Dedifferentiated amniotic fluid mesenchymal stem cell (primary cell): ENCODE data around the gene ACTMAP.
A peak's percentile ranks its signal among the peaks of the same experiment; 100 is the strongest.
"Not testable (repeated sequence)": the region's sequence is repeated elsewhere in the genome, so short reads cannot be mapped to it uniquely, and the experiment has no call there.

Source experiments
- DNase-seq: peaks from one replicate; pipeline ENCODE4 v3.0.0-alpha.2; 2016; ENCODE audit errors: extremely low spot score

Gene ACTMAP

DNA sequence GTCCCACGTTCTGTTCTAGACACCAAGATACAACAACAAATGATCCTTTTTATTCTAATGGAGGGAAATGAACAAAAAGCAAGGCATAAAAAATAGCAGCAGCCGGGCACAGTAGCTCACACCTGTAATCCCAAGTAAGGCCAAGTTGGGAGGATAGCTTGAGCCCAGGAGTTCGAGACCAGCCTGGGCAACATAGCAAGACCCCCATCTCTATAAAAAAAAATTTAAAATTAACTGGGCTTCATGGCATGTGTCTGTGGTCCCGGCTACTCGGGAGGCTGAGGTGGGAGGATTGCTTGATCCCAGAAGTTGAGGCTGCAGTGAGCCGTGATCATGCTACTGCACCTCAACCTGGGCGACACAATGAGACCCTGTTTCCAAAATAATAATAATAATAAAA lies 26.1 kb upstream of the ACTMAP start:
- no peak for DNase-seq

DNA sequence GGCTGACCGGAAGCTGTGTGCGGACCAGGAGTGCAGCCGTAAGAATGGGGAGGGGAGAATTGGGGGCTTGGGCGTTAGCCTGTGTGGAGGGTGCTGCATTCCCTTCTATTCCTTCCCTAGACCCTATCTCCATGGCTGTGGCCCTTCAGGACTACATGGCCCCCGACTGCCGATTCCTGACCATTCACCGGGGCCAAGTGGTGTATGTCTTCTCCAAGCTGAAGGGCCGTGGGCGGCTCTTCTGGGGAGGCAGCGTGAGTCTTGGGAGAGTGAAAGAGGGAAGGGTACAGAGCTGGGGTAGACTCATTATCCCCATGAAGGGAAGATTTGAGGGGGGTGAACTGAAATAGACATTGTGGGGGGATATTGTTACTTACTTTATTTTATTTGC lies 25.4 kb upstream of the ACTMAP start:
- DNase-seq = no peak

DNA sequence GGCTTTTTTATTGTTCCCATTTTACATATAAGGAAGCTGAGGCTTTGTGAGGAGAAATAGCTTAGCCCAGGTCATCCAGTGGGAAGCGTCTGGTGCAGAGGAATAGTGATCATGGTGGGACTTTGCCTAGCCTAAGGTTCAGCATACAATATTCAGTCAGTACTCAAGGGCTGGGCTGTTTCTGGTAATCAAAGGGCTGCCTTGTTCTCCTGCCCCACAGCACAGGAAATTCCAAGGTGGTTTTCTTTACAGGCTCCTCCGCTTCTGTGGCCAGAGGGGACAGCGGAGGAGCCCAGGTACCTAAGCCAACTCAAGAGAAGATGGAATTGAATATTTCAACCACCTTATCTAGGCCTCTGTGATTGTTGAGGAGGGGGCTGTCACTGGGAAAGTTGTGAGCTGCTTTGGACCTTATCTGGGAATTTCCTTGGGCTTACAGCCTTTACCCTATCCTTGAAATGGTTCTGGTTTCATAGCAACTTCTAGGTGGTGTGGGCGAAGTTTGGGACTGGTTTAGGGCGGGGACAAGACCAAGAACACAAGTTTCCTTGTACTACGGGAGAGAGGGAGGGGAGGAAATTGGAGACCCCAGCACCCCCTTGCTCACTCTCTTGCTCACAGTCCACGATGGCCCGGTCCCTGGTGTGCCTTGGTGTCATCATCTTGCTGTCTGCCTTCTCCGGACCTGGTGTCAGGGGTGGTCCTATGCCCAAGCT lies 24.8 kb upstream of the ACTMAP start, which contains the start of gene MIA:
TSS of gene MIA (plus strand) at position 606 of the 716 bp plus-strand sequence. CDS start at position 628, 22 bp downstream.
- DNase-seq = no peak

DNA sequence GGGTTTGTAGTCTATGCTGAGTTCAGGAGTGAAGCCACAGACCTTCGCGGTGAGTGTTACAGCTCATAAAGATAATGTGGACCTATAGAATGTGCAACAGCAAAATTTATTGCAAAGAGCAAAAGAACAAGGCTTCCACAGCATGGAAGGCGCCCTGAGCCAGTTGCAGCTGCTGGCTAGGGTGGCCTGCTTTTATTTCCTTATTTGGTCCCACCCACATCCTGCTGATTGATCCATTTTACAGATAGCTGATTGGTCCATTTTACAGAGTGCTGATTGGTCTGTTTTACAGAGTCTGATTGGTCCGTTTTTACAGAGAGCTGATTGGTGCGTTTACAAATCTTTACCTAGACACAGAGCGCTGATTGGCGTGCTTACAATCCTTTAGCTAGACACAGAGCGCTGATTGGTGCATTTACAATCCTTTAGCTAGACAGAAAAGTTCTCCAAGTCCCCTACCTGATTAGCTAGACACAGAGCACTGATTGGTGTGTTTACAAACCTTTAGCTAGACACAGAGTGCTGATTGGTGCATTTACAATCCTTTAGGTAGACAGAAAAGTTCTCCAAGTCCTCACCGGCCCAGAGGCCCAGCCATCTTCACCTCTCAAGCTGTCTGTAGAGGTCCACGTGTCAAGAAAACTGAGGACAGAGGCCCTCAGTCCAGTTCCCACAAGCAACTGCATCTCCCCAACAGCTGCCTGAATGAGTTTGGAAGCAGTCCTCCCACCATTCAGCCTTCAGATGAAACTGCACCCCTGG lies 21.0 kb upstream of the ACTMAP start:
- DNase-seq = not testable (repeated sequence)

DNA sequence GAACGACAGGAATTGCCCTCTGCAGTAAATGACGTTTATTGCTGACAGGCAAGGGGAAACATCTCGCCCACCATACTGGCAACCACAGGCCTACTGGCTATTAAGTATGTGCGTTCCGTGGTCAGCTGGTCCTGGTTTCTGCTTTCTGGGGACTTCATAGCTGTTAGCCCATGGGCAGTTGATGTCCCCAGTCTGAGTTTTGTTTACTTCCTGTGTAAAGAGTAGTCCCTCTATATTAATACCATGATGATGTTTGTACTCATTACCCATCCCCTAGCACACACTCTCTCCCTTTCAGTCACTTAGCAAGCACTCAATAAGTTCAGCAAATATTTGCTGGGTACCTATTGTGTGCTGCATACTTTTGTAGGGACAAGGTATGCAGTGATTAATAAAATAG lies 18.6 kb upstream of the ACTMAP start:
- no peak for DNase-seq

DNA sequence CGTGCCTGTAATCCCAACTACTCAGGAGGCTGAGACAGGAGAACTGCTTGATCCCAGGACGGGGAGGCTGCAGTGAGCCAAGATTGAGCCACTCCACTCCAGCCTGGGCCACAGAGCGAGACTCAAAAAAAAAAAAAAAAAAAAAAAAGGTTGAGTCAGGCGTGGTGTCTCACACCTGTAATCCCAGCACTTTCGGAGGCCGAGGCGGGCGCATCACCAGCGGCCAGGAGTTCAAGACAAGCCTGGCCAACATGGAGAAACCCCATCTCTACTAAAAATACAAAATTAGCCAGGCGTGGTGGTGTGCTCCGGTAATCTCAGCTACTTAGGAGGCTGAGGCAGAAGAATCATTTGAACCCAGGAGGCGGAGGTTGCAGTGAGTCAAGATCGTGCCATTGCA lies 16.1 kb upstream of the ACTMAP start:
- DNase-seq = not testable (repeated sequence)

DNA sequence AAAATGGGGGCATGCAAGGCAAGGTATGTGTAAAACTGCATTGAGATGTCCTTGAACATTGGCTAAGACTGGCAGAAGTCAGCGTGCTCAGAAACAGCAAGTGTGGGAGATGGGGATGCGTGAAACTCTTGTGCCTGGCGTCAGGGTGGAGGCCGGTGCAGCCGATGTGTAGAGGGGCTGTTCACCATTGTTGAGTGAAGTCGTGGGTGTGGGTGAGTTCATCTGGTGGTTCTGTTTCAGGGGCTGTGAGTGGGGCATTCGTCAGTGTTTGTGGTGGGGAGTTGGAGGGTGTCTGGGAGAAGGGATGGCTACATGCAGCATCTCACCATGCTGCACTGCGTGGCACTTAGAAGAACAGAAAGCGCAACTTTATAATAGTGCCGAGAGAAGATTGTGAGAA lies 13.7 kb upstream of the ACTMAP start:
- DNase-seq = no peak

DNA sequence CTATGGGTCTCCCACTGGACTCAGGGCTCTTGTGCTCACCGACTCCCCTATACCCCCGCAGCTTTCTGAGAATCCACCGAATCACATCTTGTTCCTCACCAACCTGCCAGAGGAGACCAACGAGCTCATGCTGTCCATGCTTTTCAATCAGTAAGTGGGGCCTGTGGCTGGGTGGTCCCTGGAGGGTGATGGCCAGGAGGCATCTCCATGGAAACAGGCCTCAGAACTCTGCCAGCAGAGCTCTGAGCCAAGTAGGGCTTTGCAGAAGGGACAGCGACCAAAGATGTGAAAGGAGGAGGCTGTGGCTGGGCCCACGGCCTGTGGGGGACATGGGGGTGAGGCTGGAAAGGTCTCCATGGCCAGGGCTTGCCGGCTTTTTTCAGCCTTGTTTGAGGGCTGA lies 13.2 kb upstream of the ACTMAP start:
- DNase-seq = no peak

DNA sequence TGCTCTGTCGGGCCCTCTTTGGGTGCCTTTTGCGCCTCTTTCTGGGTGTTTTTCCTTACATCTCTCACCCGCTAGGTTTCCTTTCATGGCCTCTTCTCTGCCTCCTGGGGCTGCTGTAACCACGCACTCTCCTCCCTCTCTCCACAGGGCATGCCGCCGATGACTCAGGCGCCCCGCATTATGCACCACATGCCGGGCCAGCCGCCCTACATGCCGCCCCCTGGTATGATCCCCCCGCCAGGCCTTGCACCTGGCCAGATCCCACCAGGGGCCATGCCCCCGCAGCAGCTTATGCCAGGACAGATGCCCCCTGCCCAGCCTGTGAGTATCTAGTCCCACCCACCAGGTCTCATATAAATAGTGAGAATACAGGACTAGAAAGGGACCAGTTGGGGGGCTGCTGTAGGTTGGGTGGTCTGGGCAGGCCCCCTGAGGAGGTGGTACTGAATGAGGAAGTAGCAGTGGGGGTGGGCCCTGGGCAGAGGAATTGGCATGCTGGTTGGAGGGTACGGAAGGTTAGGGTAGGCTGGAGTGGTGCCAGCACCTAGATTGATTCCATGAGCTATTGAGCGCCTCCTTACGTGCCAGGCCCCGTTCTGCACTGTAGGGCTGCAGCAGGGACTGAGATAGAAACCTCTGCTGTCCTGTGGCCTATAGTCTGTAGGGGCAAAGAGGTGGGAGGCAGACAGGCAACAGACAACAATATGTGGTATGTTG lies 12.6 kb upstream of the ACTMAP start:
- DNase-seq = no peak

DNA sequence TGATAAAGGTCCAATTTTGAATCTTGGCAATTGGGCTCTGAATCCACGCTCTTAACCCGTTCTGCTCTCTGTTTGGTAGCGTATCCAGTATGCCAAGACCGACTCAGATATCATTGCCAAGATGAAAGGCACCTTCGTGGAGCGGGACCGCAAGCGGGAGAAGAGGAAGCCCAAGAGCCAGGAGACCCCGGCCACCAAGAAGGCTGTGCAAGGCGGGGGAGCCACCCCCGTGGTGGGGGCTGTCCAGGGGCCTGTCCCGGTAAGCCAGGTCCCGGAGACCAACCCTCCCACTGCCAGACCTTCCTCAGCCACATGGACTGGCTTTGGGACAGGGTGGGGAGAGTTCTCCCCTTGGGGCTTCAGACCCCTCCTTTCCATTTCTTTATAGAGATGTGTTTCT lies 9.1 kb upstream of the ACTMAP start:
- no peak for DNase-seq

DNA sequence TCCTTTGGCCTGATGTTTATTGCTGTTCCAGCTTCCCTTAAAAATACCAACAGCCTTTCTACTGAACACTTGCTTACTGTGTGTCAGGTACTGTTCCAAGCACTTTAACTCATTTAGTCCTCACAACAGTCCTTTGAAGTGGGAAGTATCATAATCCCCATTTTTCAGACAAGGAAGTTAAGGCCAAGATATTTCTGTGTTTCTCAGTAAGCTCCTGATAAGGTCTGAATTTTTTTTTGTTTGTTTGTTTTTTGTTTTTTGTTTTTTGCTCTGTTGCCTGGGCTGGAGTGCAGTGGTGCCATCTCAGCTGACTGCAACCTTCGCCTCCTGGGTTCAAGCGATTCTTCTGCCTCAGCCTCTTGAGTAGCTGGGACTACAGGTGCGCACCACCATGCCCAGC lies 8.2 kb upstream of the ACTMAP start:
- no peak for DNase-seq

DNA sequence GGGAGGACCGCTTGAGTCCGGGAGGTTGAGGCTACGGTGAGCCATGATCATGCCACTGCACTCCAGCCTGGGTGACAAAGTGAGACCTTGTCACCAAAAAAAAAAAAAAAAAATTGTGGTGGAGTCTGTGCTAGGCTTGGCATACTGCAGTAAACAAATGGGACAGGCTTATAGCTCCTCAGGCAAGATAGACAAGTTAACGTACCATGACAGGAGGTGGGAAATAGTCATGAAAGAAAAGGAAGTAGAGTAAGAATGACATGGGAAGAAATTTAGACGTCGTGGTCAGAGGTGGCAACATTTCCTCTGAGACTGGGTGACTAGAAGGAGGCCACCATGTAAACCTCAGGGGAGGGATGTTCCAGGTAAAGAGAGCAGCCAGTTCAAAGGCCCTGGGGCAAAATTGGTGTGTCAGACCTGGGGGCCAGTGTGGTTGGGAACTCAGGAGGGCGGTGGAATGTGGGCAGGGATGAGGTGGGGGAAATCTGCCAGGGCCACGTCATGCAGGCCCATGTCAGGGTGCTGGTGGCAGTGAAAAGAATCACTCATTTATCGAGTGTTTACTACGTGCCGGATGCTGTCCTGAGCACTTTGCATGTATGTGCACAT lies 6.3 kb upstream of the ACTMAP start:
- no peak for DNase-seq

DNA sequence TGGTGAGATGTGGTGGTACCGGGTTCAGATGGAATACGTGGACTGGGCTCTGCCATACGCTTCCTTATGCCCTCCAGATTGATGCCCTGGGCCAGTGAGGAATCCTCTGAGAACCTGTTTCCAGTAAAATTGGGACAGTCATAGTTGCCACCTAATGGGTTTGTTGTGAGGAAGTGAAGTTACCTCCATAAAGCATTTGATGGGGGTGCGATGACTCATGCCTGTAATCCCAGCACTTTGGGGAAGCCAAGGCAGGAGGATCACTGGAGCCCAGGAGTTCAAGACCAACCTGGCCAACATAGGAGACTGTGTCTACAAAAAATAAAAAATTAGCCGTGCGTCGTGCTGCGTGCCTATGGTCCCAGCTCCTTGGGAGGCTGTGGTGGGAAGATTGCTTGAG lies 5.5 kb upstream of the ACTMAP start:
- no peak for DNase-seq

DNA sequence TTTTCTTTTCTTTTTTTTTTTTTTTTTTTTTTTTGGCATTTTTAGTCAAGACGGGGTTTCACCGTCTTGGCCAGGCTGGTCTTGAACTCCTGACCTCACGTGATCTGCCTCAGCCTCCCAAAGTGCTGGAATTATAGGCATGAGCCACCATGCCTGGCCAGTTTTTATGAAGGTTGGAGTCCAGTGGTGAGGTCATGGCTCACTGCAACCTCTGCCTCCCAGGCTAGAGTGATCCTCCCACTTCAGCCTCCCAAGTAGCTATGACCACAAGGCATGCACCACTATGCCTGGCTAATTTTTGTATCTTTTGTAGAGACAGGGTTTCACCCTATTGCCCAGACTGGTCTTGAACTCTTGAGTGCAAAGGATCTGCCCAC lies 5.0 kb upstream of the ACTMAP start:
- no peak for DNase-seq

DNA sequence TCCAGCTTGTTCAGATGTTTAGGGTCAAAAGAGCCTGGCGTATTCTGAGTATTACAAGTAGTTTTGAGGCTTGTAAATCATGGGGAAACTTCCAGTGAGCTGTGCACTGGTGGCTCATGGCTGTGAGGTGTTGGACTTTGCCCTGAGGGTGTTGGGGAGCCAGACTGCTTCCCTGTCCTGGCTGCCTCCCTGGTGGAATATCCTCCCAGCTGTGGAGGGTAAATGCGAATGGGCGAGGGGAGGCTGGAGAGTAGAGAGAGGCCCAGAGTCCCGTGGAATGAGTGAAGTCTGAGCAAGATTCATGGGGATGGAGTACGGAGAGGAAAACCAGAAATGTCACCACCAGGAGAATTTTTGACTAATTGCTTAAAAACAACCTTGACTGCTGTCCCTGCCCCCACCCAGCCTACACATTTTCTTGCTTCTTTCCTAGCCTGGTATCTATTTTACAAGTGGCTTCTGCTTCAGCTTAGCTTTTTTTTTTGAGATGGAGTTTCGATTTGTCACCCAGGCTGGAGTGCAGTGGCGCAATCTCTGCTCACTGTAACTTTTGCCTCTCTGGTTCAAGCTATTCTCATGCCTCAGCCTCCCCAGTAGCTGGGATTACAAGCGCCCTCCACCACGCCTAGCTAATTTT lies 4.5 kb upstream of the ACTMAP start:
- DNase-seq = no peak

DNA sequence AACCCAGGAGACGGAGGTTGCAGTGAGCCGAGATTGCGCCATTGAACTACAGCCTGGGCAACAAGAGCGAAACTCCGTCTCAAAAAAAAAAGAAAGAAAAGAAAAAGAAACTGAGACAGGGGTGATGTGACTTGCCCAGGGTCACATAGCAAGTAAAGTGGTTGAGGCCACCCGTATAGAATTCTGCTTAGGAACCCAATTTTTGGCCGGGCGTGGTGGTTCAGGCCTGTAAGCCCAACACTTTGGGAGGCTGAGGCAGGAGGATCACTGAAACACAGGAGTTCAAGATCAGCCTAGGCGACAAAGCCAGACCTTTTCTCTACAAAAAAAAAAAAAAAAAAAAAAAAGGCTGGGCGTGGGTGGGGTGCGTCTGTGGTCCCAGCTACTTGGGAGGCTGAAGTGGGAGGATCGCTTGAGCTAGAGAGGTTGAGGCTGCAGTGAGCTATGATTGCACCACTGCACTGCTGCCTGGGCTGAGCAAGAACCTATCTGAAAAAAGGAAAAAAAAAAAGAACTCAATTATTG lies 2.0 kb upstream of the ACTMAP start:
- no peak for DNase-seq

DNA sequence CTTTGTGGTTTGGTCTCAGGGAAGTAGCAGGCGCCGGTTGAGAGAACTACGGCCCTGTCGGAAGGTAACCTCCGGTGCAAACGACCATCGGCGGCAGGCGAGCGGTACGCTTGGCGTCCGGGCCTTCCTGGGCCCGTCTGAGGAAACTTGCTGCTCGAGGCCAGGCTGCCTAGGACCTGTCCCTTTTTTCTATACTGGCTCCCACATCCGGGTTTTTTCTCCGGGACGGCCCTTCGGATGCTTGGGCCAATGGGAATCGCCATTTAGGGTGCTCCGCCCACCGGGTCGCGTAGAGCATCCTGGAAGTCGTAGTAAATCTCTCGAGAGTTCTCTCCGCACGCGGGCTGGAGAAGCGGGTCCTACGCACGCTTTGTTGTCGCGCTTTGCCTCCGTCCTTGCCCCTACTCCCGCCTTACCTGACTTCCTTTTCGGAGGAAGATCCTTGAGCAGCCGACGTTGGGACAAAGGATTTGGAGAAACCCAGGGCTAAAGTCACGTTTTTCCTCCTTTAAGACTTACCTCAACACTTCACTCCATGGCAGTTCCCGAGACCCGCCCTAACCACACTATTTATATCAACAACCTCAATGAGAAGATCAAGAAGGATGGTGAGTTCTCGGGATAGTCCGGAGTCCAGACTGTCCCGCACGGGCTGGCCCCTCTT lies 729 bp upstream of the ACTMAP start, which contains the start of gene SNRPA:
TSS of gene SNRPA (plus strand) at position 330 of the 664 bp plus-strand sequence. CDS start at position 536, 206 bp downstream.
- DNase-seq = peak; percentile 99

DNA sequence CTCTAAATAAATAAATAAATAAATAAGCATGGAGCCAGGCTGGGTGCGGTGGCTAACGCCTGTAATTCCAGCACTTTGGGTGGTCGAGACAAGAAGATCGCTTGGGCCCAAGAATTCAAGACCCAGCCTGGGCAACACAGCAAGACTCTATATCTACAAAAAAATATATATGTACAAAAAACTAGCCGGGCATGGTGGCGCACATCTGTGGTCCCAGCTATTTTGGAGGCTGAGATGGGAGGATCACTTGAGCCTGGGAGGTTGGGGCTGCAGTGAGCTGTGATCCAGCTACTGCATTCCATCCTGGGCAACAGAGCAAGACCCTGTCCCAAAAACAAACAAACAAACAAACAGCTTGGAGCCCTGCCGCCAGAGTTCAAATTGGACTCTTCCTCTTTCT lies 2.7 kb downstream of the ACTMAP start:
- no peak for DNase-seq

DNA sequence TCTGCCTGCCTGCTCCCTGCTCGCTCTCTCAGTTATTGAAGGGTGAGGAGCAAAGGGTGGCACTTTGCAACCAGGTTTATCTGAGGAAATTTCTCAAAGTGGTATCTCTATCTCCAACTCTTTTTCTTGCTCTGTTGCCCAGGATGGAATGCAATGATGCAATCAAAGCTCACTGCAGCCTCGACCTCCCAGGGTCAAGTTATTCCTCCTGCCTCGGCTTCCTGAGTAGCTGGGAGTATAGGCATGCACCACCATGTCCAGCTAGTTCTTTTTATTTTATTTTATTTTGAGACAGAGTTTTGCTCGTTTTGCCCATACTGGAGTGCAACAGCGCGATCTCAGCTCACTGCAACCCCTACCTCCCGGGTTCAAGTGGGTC lies 4.9 kb downstream of the ACTMAP start:
- DNase-seq = peak; percentile 38

DNA sequence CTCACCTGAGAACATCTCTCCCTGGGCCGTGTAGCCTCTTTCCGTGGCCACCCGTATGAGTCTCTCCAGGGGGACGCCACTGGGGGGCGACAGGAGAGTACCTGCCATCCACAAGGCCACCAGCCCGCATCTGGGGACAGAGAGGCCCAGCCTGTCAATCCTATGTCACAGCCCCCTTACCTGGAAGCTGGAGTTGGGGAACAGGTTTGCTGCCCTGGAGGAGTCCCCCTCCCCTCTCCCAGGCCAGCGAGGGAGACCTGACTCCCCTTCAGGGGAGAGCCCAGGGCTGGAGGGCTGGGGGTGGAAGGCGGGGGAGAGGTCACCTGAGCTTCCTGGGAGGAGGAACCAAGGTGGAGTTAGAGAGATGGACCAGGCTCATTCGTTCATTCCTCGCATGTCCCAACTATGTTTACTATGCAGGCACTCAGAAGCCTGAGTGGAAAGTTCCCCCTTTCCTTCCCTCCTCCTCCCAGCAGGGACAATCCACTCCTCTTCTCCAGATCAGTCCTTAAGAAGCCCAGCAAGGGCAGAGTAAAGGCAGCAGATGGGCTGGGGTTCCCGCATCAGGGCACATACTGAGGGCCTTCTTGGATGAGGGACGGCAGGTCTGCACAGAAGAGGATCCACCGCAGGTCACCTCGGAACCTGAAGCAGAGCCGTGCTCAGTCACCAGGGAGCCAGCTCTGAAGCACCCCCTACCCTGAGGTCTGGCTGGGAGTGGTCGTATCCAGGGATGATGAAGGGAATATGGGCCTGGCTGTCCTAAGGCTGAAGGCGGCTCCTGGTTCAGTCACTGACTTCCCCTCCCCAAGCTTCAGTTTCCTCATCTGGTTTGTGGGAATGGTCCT lies 5.5 kb downstream of the ACTMAP start:
- no peak for DNase-seq
